Measurements from ENCODE around the gene CTNNAL1.

- TF ChIP-seq CTCF (IDR thresholded peaks at IDR 0.05) (no peak), POLR2A (IDR thresholded peaks at IDR 0.05) (no peak)
These were observed 88.8 kb downstream of the CTNNAL1 start for GRCh38 chr9:108924466-108924865.

Measured in right lobe of liver (tissue), 4 donors.